ENCODE results near the gene CUEDC1. TPM values are rescaled to one million over a fixed set of nuclear protein-coding genes. Genes with fewer than 3 reads are reported as not detected.

Gene CUEDC1
- total and polyA plus RNA-seq, 2 of the 13 experiments (the other 11 are each of a cell fraction or from before 2014, with no cell fraction given), result 7.4 to 12.9 TPM

- TF ChIP-seq ZNF350 (CRISPR knock-in tag; IDR thresholded peaks at IDR 0.05; ENCODE audit: borderline replicate concordance, low read depth), result no peak
- no peak for TF ChIP-seq PBX2 (CRISPR knock-in tag; IDR thresholded peaks at IDR 0.05)
- no peak for TF ChIP-seq NFE2L2 (IDR thresholded peaks at IDR 0.05; ENCODE audit: low read length)
- no peak for TF ChIP-seq ZNF740 (CRISPR knock-in tag; IDR thresholded peaks at IDR 0.05)
- TF ChIP-seq ZNF138 (CRISPR knock-in tag; IDR thresholded peaks at IDR 0.05; ENCODE audit: low read depth), result no peak
- TF ChIP-seq ZBTB26 (CRISPR knock-in tag; IDR thresholded peaks at IDR 0.05; ENCODE audit: borderline replicate concordance), result no peak; the same call in 1 of the 2 replicates
- TF ChIP-seq GTF3A (CRISPR knock-in tag; conservative IDR thresholded peaks at IDR 0.05), result no peak
- TF ChIP-seq HNF1B (CRISPR knock-in tag; IDR thresholded peaks at IDR 0.05), result peak; percentile 69; the same call in 1 of the 2 replicates
- no peak for TF ChIP-seq E2F1 (CRISPR knock-in tag; IDR thresholded peaks at IDR 0.05)
- no peak for TF ChIP-seq MTF2 (CRISPR knock-in tag; IDR thresholded peaks at IDR 0.05; ENCODE audit: borderline replicate concordance)
- no peak; the same call in 1 of the 2 replicates for TF ChIP-seq ZBED4 (CRISPR knock-in tag; IDR thresholded peaks at IDR 0.05; ENCODE audit: borderline replicate concordance)
- TF ChIP-seq ZBTB25 (CRISPR knock-in tag; IDR thresholded peaks at IDR 0.05), result no peak
- TF ChIP-seq AGO2 (optimal IDR thresholded peaks at IDR 0.05; ENCODE audit: low read depth, low read length), result no peak
- TF ChIP-seq ZNF496 (CRISPR knock-in tag; IDR thresholded peaks at IDR 0.05; ENCODE audit: insufficient replicate concordance), result no peak
- no peak for TF ChIP-seq ZNF207 (IDR thresholded peaks at IDR 0.05; ENCODE audit: borderline replicate concordance)
- TF ChIP-seq ZNF124 (CRISPR knock-in tag; IDR thresholded peaks at IDR 0.05), result no peak
These were observed 79.8 kb downstream of the CUEDC1 start (continued) for GRCh38 chr17:57875290-57876022.

All from HepG2 (cell line).